MCF 10A (cell line): ENCODE measurements around the gene COL4A1. TPM values are rescaled to one million over a fixed set of nuclear protein-coding genes. Genes with fewer than 3 reads are reported as not detected.

Experiments
- BruUV-seq: library from RNA; stranded (reverse); fragments of 400-500 nt; replicated peaks from 2 replicates; lab custom pipeline; 2021; lab: Mats Ljungman, UMichigan
- CTCF ChIA-PET: fragments of 300-600 bp; sonication (Branson Sonifier 250); formaldehyde crosslinking; extraction: SDS; loops from one replicate; lab custom pipeline; 2021; ENCODE audit warnings: antibody characterized with exemption, inconsistent platforms; lab: Yijun Ruan, JAX
- POLR2A ChIA-PET: fragments of 300-600, 350-650 bp; sonication (Branson Sonifier 250); formaldehyde crosslinking; extraction: SDS; loops from one replicate; lab custom pipeline; 2020; ENCODE audit warnings: antibody characterized with exemption, inconsistent platforms; lab: Yijun Ruan, JAX
- DNase-seq: peaks from one replicate; pipeline ENCODE4 v3.0.0-alpha.2; 2018; ENCODE audit not compliant: unreplicated experiment
- H3K27ac Mint-ChIP-seq: one replicate; pipeline ENCODE4 v1.8.0; 2022; ENCODE audit warnings: mild to moderate bottlenecking, low read depth, mixed read lengths; ENCODE audit not compliant: unreplicated experiment
- H3K27me3 Mint-ChIP-seq: one replicate; pipeline ENCODE4 v1.8.0; 2022; ENCODE audit warnings: mixed read lengths; ENCODE audit not compliant: insufficient read depth, unreplicated experiment
- H3K36me3 Mint-ChIP-seq: one replicate; pipeline ENCODE4 v1.8.0; 2022; ENCODE audit warnings: mild to moderate bottlenecking, moderate library complexity, mixed read lengths; ENCODE audit not compliant: insufficient read depth, unreplicated experiment
- H3K4me1 Mint-ChIP-seq: one replicate; pipeline ENCODE4 v1.8.0; 2022; ENCODE audit warnings: mixed read lengths; ENCODE audit not compliant: insufficient read depth, unreplicated experiment
- H3K4me3 Mint-ChIP-seq: one replicate; pipeline ENCODE4 v1.8.0; 2022; ENCODE audit warnings: mild to moderate bottlenecking, moderate library complexity, mixed read lengths; ENCODE audit not compliant: unreplicated experiment
- H3K9me3 Mint-ChIP-seq: one replicate; pipeline ENCODE4 v1.8.0; 2022; ENCODE audit warnings: mixed read lengths; ENCODE audit not compliant: unreplicated experiment
- intact Hi-C: fragments of 100-400 bp; cut with micrococcal nuclease; formaldehyde crosslinking; loops from 2 replicates; pipeline ENCODE4 v1.14.1; 2022
- total RNA-seq: library from RNA; stranded (reverse); gene quantifications from 2 replicates; pipeline ENCODE4 v1.2.3, GENCODE V29; 2022
- TF ChIP-seq, protein P1 (sequence below): fragments of 200-600 bp; IDR thresholded peaks from one replicate; pipeline ENCODE4 v1.8.0; 2022; ENCODE audit warnings: antibody characterized with exemption, mild to moderate bottlenecking; ENCODE audit not compliant: unreplicated experiment

Gene COL4A1
- total RNA-seq, 1 experiment from 2014 or later: 42.1 TPM

DNA sequence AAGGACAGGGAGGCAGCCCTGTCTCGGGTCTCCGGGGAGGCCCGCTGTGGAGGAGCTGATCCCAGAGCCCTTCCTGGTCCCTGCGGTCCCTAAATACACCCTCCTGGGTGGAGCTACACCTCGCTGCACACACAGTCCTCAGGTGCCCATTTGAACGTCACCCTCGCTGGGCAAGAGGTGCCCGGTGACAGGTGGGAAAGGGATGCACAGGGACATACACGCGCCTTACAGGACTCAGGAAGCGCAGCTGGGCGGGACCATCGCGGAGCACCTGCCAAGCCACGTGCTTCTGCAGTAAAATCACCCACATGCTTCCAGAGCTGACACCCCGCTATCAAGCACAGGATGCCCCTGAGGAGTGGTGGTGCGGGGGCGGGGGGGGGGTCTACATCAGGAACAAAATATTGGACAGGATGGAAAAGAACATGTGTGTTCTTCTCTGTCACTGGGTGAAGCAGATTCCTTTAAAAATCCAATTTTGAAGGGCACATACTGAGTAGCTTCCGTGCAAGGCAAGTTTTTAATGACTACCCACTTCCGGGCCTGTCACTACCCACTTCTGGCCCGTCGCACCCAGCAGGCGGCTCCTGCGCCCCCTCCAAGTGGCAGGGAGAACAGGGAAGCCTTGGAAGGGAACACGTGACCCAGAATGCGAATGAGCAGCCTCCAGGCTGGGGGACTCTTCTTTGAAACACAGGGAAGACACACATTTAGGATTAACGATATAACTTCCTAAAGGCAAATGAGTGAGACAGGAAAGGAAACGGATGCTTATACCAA lies 78.9 kb downstream of the COL4A1 start:
- Mint-ChIP-seq H3K27me3 (no peaks in the 10 kb centered on the region), H3K9me3 (no peaks in the 10 kb centered on the region), H3K4me3 (no peak overlapping the region), H3K27ac (no peak overlapping the region), H3K36me3 (no peaks in the 10 kb centered on the region), H3K4me1 (peaks cover 10% of the 10 kb centered on the region)
- no peak for DNase-seq
- ChIA-PET CTCF (interaction anchor here (0.6 to 2.3 kb wide), 5 partner anchors 9 to 1053 kb away, joined by 3 to 6 read pairs (median 3); no protein-coding TSS in a partner anchor), POLR2A (no interaction called here)
- intact Hi-C loops: loop anchor here (10.0 kb wide), 1 partner anchor 367 kb away; no protein-coding TSS in a partner anchor
- no TSS peak for BruUV-seq
- TF ChIP-seq, protein P1, sequence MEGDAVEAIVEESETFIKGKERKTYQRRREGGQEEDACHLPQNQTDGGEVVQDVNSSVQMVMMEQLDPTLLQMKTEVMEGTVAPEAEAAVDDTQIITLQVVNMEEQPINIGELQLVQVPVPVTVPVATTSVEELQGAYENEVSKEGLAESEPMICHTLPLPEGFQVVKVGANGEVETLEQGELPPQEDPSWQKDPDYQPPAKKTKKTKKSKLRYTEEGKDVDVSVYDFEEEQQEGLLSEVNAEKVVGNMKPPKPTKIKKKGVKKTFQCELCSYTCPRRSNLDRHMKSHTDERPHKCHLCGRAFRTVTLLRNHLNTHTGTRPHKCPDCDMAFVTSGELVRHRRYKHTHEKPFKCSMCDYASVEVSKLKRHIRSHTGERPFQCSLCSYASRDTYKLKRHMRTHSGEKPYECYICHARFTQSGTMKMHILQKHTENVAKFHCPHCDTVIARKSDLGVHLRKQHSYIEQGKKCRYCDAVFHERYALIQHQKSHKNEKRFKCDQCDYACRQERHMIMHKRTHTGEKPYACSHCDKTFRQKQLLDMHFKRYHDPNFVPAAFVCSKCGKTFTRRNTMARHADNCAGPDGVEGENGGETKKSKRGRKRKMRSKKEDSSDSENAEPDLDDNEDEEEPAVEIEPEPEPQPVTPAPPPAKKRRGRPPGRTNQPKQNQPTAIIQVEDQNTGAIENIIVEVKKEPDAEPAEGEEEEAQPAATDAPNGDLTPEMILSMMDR: no peak

DNA sequence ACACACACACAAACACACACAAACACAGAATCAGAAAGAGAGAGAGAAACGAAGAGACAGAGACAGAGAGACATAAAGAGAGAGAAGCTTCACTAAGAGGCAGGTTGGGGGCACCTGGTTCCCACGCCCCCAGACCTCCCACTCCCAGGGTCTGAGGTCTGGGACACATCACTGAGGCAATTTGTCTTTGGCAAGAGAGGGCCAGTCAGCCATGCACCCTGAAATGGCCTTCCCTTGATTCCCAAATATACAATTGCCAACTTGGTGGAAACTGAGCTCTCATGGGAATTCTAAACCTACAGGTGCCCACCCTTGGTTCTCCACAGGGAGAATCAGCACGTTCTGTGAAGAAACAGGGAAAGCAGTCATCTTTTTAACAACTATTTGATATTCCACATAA lies 79.5 kb downstream of the COL4A1 start:
- Mint-ChIP-seq H3K9me3 (no peaks in the 10 kb centered on the region), H3K4me3 (no peak overlapping the region), H3K27me3 (no peaks in the 10 kb centered on the region), H3K36me3 (no peaks in the 10 kb centered on the region), H3K4me1 (peaks cover 5% of the 10 kb centered on the region), H3K27ac (no peak overlapping the region)
- ChIA-PET POLR2A (no interaction called here), CTCF (interaction anchor here (0.6 to 2.3 kb wide), 4 partner anchors 9 to 1054 kb away, joined by 3 to 6 read pairs (median 3); no protein-coding TSS in a partner anchor)
- TF ChIP-seq, protein P1: no peak
- intact Hi-C loops: loop anchor here (10.0 kb wide), 1 partner anchor 367 kb away; no protein-coding TSS in a partner anchor
- BruUV-seq: no TSS peak
- DNase-seq: no peak

DNA sequence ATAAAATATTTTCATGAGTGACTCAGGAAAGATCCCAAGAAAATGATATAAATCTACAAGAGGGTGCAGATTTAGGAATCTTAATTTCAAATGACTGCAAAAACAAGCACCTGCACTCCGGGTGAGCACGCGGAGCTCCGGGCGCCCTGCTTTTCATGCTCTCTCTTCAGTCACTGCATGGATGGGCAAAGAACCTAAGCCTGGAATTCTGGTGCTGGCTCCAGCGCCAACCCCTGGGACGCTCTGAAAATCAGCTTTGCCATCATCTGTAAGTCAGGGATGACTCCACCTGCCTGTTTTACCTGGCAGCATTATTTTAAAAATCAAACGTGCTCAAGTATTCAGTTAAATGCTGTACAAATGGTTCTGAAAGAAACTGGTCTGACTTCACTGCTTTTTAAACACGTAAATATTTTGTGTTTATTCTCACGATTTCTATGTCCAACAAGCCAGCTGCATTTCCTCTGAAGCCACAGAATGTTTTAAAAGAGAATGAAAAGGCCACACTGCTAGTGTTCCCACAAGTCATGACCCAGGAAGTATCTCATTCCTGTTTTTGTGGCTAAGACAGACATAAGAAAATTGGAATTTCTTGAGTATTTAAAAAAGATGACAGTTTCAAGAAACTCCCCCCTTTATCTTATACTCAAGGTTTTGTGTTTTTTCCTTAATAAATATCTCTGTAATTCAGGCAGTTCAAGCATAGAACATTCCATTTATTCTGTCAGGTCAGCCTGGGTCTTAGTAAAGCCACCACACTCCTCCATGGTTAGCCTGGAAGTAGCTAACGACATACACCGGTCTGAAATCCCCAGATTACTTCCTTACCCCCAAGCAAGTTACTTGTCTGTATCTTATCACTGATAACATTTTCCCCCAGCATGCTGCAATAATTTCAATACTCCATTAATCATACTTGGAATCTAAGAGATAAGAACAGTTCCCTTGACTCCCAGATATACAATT lies 81.1 kb downstream of the COL4A1 start:
- Mint-ChIP-seq H3K9me3 (no peaks in the 10 kb centered on the region), H3K36me3 (no peaks in the 10 kb centered on the region), H3K27ac (no peak overlapping the region), H3K27me3 (no peaks in the 10 kb centered on the region), H3K4me3 (no peak overlapping the region), H3K4me1 (peaks cover 5% of the 10 kb centered on the region)
- DNase-seq: no peak
- CTCF ChIA-PET: interaction anchor here (0.6 to 2.3 kb wide), 5 partner anchors 22 to 1075 kb away, joined by 3 to 6 read pairs (median 3); no protein-coding TSS in a partner anchor
- BruUV-seq: no TSS peak
- TF ChIP-seq, protein P1: no peak
- intact Hi-C loops: loop anchor here (10.0 kb wide), 1 partner anchor 369 kb away; no protein-coding TSS in a partner anchor
- POLR2A ChIA-PET: no interaction called here
